Measurements from ENCODE around the gene CCDC141.

DNA sequence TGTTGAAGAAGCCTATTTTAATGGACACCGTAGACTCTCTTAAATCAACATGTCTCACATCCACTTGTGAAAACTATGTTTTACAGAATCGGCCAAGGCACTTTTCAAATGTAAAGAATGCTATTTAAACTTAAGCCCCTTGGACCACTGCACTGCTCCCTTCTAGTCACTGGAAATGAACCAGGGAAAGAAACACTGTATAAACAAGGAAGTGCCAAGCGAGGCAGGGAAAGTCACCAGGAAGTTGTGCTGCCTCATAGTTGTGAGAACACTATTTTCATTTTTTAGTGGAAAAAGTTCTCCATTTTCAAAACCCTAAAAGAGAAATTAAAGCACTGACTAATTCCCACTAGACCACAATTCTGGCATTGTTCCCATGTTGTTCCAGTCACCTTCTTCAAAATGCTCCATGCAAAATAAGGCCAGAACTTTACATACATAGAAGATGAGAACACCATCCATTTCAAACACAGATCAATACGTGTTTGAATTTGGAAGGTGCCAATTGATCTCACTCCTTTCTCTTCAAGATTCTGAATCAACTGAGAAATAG, 13.5 kb downstream of the CCDC141 start:
- TF ChIP-seq POLR2A (IDR thresholded peaks at IDR 0.05), result no peak
- TF ChIP-seq, protein P1, sequence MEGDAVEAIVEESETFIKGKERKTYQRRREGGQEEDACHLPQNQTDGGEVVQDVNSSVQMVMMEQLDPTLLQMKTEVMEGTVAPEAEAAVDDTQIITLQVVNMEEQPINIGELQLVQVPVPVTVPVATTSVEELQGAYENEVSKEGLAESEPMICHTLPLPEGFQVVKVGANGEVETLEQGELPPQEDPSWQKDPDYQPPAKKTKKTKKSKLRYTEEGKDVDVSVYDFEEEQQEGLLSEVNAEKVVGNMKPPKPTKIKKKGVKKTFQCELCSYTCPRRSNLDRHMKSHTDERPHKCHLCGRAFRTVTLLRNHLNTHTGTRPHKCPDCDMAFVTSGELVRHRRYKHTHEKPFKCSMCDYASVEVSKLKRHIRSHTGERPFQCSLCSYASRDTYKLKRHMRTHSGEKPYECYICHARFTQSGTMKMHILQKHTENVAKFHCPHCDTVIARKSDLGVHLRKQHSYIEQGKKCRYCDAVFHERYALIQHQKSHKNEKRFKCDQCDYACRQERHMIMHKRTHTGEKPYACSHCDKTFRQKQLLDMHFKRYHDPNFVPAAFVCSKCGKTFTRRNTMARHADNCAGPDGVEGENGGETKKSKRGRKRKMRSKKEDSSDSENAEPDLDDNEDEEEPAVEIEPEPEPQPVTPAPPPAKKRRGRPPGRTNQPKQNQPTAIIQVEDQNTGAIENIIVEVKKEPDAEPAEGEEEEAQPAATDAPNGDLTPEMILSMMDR (IDR thresholded peaks at IDR 0.05), result no peak
